ENCODE measurements around the gene SLC27A3. TPM values are rescaled to one million over a fixed set of nuclear protein-coding genes. Genes with fewer than 3 reads are reported as not detected.

SLC27A3 gene
- total RNA-seq, 4 donors from 2014 or later = 18.3 to 72.3 (median 39.6) TPM

DNA sequence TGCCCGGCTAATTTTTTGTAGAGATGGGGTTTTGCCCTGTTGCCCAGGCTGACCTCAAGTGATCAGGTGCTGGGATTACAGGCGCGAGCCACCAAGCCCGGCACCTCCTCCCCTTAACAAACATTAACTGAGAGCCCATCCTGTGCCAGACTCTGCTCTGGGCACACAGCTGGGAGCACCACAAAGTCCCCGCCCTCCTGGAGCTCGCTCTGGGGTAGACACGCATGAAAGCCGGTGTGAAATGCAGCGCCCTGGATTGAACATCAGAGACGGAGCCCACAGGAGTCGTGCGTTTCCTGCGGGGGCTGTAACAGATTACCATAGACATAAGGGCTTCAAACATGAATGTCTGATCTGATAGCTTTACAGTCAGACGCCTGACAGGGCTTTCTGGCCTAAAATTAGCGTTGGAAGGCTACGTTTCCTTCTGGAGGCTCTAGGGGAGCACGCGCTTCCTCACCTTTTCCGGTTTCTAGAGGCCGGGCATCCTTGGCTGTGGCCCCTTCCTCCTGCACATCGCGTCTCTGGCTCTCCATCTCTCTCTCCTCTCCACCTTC, 14.3 kb downstream of the SLC27A3 start:
- Histone ChIP-seq H3K27ac (peak overlapping the region; percentile 77), H3K9me3 (no peaks in the 10 kb centered on the region), H3K4me3 (peak overlapping the region; percentile 25), H3K4me1 (peaks cover 22% of the 10 kb centered on the region), H3K27me3 (no peaks in the 10 kb centered on the region), H3K36me3 (no peaks in the 10 kb centered on the region)
- 61% methylated on average over 22 of the region's 22 CpGs for WGBS
- DNase-seq (ENCODE audit: low spot score in 2 of 2) = no peak
- TF ChIP-seq POLR2A (IDR thresholded peaks at IDR 0.05) (no peak), EP300 (IDR thresholded peaks at IDR 0.05) (no peak), POLR2AphosphoS5 (IDR thresholded peaks at IDR 0.05) (no peak)
- TF ChIP-seq, protein P1, sequence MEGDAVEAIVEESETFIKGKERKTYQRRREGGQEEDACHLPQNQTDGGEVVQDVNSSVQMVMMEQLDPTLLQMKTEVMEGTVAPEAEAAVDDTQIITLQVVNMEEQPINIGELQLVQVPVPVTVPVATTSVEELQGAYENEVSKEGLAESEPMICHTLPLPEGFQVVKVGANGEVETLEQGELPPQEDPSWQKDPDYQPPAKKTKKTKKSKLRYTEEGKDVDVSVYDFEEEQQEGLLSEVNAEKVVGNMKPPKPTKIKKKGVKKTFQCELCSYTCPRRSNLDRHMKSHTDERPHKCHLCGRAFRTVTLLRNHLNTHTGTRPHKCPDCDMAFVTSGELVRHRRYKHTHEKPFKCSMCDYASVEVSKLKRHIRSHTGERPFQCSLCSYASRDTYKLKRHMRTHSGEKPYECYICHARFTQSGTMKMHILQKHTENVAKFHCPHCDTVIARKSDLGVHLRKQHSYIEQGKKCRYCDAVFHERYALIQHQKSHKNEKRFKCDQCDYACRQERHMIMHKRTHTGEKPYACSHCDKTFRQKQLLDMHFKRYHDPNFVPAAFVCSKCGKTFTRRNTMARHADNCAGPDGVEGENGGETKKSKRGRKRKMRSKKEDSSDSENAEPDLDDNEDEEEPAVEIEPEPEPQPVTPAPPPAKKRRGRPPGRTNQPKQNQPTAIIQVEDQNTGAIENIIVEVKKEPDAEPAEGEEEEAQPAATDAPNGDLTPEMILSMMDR (IDR thresholded peaks at IDR 0.05) = no peak

DNA sequence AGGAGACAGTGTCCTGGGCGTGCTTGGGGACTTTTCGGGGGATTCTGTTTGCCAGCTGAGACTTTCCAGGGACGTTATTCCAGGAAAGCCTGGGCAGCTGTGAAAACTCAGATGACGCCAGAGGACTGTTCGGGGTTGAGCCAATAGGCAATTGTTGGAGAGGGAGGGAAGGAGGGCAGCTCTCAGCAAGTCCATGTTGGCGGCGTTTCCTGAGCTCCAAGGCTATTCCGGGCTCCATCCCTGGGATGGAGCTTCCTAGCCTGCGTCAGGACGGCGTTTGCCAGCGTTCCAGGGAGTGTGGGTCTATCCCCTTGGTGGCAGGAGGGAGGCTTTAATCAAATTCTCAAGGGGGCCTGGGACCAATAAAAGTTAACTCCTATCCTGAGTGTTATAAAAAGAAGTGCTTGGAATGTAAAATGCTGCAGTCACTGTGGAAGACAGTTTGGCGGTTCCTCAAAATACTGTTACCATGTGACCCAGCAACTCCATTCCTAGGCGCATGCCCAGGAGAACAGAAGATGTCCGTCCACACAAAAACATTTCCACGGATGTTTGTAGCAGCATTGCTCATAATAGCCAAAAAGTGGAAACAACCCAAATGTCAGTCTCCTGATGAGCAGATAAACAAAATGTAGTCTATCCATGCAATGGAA, 15.2 kb downstream of the SLC27A3 start:
- H3K9me3 ChIP-seq = no peaks in the 10 kb centered on the region
- H3K36me3 ChIP-seq = no peaks in the 10 kb centered on the region
- peak overlapping the region; percentile 77 for H3K27ac ChIP-seq
- DNase-seq (ENCODE audit: low spot score in 2 of 2) = peak; percentile 87 to 89
- H3K4me3 ChIP-seq = peak overlapping the region; percentile 25
- no peaks in the 10 kb centered on the region for H3K27me3 ChIP-seq
- WGBS = 22% methylated on average over 16 of the region's 16 CpGs
- peak in 1 of 2 donors; percentile 33 for TF ChIP-seq POLR2A (IDR thresholded peaks at IDR 0.05)
- TF ChIP-seq, protein P1 (IDR thresholded peaks at IDR 0.05) = no peak
- TF ChIP-seq EP300 (IDR thresholded peaks at IDR 0.05) = peak; percentile 36
- no peak for TF ChIP-seq POLR2AphosphoS5 (IDR thresholded peaks at IDR 0.05)
- H3K4me1 ChIP-seq = peaks cover 22% of the 10 kb centered on the region

DNA sequence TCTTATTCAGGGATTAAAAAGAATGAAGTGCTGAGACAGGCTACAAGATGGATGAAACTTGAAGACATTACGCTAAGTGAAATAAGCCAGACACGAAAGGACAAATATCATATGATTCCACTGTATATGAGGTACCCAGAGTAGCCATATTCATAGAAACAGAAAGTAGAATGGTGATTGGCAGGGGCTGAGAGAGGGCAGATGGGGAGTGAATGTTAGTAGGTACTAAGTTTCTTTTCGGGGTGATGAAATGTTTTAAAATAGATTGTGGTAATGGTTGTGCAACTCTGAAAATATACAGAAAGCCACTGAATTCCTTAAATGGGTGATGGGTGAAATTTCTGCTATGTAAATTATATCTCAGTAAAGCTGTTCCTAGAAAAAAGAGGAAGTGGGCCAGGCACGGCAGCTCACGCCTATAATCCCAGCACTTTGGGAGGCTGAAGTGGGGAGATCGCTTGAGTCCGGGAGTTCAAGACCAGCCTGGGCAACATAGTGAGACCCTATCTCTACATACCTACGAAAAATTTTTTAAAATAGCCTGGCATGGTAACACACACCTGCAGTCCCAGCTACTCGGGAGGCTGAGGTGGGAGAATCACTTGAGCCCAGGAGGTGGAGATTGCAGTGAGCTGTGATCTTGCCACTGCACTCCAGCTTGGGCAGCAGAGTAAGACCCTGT, 15.9 kb downstream of the SLC27A3 start:
- WGBS = 56% methylated on average over 9 of the region's 9 CpGs
- peak in 1 of 2 donors; percentile 62 for DNase-seq (ENCODE audit: low spot score in 2 of 2)

DNA sequence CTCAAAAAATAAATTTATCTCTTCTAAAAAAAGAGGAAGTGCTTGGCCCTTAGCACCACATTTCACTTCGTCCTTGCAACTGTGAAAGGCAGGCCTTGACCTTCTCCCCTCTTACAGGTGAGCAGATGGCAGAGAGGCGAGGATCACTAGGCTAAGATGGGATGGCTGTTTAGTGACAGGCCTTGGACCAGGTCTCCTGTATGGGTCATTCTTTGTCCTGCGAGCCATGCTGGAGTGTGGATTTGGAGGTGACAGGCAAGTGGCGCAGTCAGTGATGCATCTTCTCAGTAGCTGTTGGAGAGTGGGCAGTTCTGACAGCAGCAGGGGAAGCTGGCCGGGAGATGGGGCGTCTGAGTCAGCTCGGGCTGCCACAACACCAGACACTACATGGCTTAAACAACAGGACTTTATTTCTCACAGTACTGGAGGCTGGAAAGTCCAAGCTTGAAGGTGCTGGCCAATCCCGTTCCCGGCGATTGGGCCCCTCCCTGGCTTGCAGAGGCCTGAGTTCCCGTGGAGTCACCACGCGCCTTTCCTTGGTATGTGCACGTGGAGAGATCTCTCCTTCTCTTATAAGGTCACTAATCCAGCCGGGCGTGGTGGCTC, 16.5 kb downstream of the SLC27A3 start:
- no peak for TF ChIP-seq POLR2A (IDR thresholded peaks at IDR 0.05)
- no peak for TF ChIP-seq POLR2AphosphoS5 (IDR thresholded peaks at IDR 0.05)
- no peak for TF ChIP-seq EP300 (IDR thresholded peaks at IDR 0.05)
- TF ChIP-seq, protein P1 (IDR thresholded peaks at IDR 0.05) = no peak
- H3K36me3 ChIP-seq = no peaks in the 10 kb centered on the region
- peak in 1 of 2 donors; percentile 74 for DNase-seq (ENCODE audit: low spot score in 2 of 2)
- no peaks in the 10 kb centered on the region for H3K27me3 ChIP-seq
- H3K9me3 ChIP-seq = no peaks in the 10 kb centered on the region
- peaks cover 22% of the 10 kb centered on the region for H3K4me1 ChIP-seq
- WGBS = 85% methylated on average over 13 of the region's 16 CpGs
- H3K27ac ChIP-seq = no peak overlapping the region
- no peak overlapping the region for H3K4me3 ChIP-seq

More for the DNA sequence above, 15.9 kb downstream of the SLC27A3 start:
- TF ChIP-seq POLR2A (IDR thresholded peaks at IDR 0.05) = no peak
- TF ChIP-seq EP300 (IDR thresholded peaks at IDR 0.05) = no peak
- TF ChIP-seq, protein P1 (IDR thresholded peaks at IDR 0.05) = no peak
- no peak for TF ChIP-seq POLR2AphosphoS5 (IDR thresholded peaks at IDR 0.05)
- Histone ChIP-seq H3K36me3 (no peaks in the 10 kb centered on the region), H3K27me3 (no peaks in the 10 kb centered on the region), H3K4me1 (peaks cover 22% of the 10 kb centered on the region), H3K4me3 (peak overlapping the region; percentile 25), H3K27ac (peak overlapping the region; percentile 77), H3K9me3 (no peaks in the 10 kb centered on the region)

Data from suprapubic skin (tissue), 4 donors.